Adrenal gland (tissue), 12 donors: Measurements from ENCODE around the gene PPP1R11. TPM values are rescaled to one million over a fixed set of nuclear protein-coding genes. Genes with fewer than 3 reads are reported as not detected.

ENCODE experiments used
- DNase-seq, 7 donors: peaks; one replicate each; pipeline ENCODE4 v3.0.0-alpha.2; 2019 to 2020
- H3K27ac ChIP-seq, 5 donors: fragments of 200-600 bp; sonication (generic) in 4 of 5; 1 replicate in 3 of 5; 2 replicates in 2 of 5; pipeline versions ENCODE4 v1.5.1 to v1.8.0; 2016 to 2020; ENCODE audit warnings: mild to moderate bottlenecking in 1 of 5
- H3K27me3 ChIP-seq: fragments of 200-600 bp; 2 replicates; pipeline ENCODE4 v1.8.0; 2021
- H3K36me3 ChIP-seq, 2 donors: fragments of 200-600 bp; replicated peaks in 1 of 2; 1 replicate in 1 of 2; 2 replicates in 1 of 2; pipeline versions ENCODE4 v1.5.1 to v1.8.0; 2018 to 2022
- H3K4me1 ChIP-seq, 2 donors: fragments of 200-600 bp; replicated peaks in 1 of 2; 1 replicate in 1 of 2; 2 replicates in 1 of 2; pipeline versions ENCODE4 v1.5.1 to v1.8.0; 2018 to 2021
- H3K4me3 ChIP-seq, 4 donors: fragments of 200-600 bp; sonication (generic) in 3 of 4; one replicate each; pipeline ENCODE4 v1.5.1; 2016 to 2018
- H3K9me3 ChIP-seq, 3 donors: fragments of 200-600 bp; sonication (generic) in 1 of 3; replicated peaks in 1 of 3; 1 replicate in 2 of 3; 2 replicates in 1 of 3; pipeline versions ENCODE4 v1.5.1 to v1.8.0; 2016 to 2021
- POLR2A ChIP-seq, 2 donors: fragments of 450-650 bp; IDR thresholded peaks; one replicate each; pipeline ENCODE4 v1.6.1; 2017; ENCODE audit warnings: antibody characterized with exemption in 2 of 2, mild to moderate bottlenecking in 2 of 2, moderate library complexity in 1 of 2
- WGBS, 4 donors: extraction: QIAGEN DNeasy Blood & Tissue Kit in 2 of 4; methylation state at CpG; one replicate each; pipeline versions ENCODE4 v1.1.5 to v1.1.7; 2013 to 2017; 5-methylcytosine and 5-hydroxymethylcytosine counted together
- intact Hi-C, 2 donors: fragments of 100-400 bp; cut with DNase I; formaldehyde crosslinking; loops; one replicate each; pipeline versions ENCODE4 v1.14.1 to v1.15.0; 2022 to 2023
- polyA plus RNA-seq, 3 donors: library from polyadenylated mRNA; stranded (reverse); fragments of 200-250 nt in 2 of 3; fragments of 350-450 nt in 1 of 3; fragmentation: Illumina TruSeq in 1 of 3; extraction: RNeasy Lipid Tissue Mini Kit (QIAGEN cat#74804) in 1 of 3; gene quantifications; one replicate each; pipeline ENCODE4 v1.2.3, GENCODE V29; 2013 to 2014
- total RNA-seq, 9 donors: library from RNA; depleted of rRNA in 4 of 9; stranded (reverse); fragments of >200 nt in 4 of 9; fragments of 120-200 nt in 1 of 9; fragmentation: NEBNext Ultra II Directional in 1 of 9; extraction: Animal tissue kit (Norgen Biotek cat#: 25700) in 1 of 9; gene quantifications; one replicate each; pipeline versions ENCODE4 v1.1.0 to v1.2.4, GENCODE V29; 2013 to 2023
- TF ChIP-seq, protein P1 (sequence below), 6 experiments: fragments of 450-650 bp in 4 of 6; fragments of 200-600 bp in 2 of 6; sonication (generic) in 1 of 6; IDR thresholded peaks; 1 replicate in 5 of 6; 2 replicates in 1 of 6; pipeline versions ENCODE4 v1.5.1 to v1.8.0; 2016 to 2021; ENCODE audit warnings: antibody characterized with exemption in 6 of 6, mild to moderate bottlenecking in 2 of 6, moderate library complexity in 1 of 6
- donor health status: healthy with polysubstance abuse.
- donor health status: Bipolar disorder and iron deficiency.
- donor health status: DM: yes; HTN: yes; CAD: no.
- donor health status: DM: no; HTN: no; CAD: no.
- donor health status: DM: no; HTN: no; CAD: no.
- donor health status: DM: yes; HTN: yes; CAD: no.

PPP1R11 gene
- total and polyA plus RNA-seq, 12 donors, result 31.2 to 97.7 (median 50.3) TPM

DNA sequence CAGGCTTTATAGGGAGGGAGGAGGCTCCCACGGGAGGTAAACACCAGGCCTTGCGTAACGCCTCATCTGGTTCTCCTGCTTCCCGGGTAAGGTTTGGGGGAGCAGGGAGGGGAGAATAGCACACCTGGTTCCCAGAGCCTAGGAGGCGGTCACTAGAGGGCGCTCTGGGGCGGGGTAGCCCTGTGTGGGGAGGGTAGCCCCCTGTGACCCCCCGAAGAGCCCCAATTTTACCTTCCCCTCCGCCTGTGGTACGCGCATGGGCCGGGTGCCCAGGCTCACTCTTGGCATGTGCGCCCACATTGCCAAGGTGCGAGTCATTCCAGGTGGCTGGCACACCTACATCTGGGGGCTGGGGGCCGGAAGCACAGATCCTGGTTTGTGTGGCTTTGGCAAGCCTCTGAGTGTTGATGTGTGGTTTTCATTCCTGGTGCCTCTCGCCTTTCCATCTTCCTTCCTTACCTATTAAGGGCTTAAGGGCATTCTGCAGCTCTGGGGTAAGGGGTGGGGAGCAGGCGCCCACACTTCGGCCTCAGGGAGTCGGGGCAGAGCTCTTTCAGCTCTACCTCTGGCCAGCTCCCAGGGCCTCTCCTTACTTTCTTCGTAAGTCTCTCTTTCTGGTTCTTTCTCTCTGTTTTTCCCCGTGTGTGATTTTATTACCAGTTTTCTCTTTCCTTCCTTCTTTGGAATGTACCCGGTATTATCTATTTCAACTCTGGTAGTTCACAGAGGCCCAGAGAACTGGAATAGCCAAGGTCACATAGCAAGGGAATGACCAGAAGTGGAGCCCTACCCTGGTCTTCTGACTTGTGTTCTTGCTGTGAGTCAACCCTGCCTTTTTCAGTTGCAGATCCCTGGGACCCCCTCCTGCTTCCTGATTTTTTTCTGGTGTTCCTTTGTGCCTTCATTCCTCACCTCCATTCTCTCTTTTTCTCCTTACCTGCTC is 9.1 kb downstream of the PPP1R11 start:
- intact Hi-C loops, result no loop called here
- H3K36me3 ChIP-seq, result no peaks in the 10 kb centered on the region
- TF ChIP-seq, protein P1, sequence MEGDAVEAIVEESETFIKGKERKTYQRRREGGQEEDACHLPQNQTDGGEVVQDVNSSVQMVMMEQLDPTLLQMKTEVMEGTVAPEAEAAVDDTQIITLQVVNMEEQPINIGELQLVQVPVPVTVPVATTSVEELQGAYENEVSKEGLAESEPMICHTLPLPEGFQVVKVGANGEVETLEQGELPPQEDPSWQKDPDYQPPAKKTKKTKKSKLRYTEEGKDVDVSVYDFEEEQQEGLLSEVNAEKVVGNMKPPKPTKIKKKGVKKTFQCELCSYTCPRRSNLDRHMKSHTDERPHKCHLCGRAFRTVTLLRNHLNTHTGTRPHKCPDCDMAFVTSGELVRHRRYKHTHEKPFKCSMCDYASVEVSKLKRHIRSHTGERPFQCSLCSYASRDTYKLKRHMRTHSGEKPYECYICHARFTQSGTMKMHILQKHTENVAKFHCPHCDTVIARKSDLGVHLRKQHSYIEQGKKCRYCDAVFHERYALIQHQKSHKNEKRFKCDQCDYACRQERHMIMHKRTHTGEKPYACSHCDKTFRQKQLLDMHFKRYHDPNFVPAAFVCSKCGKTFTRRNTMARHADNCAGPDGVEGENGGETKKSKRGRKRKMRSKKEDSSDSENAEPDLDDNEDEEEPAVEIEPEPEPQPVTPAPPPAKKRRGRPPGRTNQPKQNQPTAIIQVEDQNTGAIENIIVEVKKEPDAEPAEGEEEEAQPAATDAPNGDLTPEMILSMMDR (IDR thresholded peaks at IDR 0.05), result peak in 4 of 6 experiments; percentile 13 to 29 (median 24)
- TF ChIP-seq POLR2A (IDR thresholded peaks at IDR 0.05), result peak in 1 of 2 donors; percentile 54
- peak in 5 of 7 donors; percentile 55 to 71 (median 62) for DNase-seq
- no peaks in the 10 kb centered on the region for H3K9me3 ChIP-seq
- H3K4me3 ChIP-seq, result peak overlapping the region in 1 of 4 donors; percentile 36
- H3K27ac ChIP-seq, result peak overlapping the region; percentile 35 to 84 (median 64)
- H3K4me1 ChIP-seq, result peaks cover 25 to 28% of the 10 kb centered on the region in 2 donors
- WGBS, 4 donors, result 36 to 44% (median 41%) methylated on average over 12 to 22 of the region's 22 CpGs
- peaks cover 10% of the 10 kb centered on the region for H3K27me3 ChIP-seq

DNA sequence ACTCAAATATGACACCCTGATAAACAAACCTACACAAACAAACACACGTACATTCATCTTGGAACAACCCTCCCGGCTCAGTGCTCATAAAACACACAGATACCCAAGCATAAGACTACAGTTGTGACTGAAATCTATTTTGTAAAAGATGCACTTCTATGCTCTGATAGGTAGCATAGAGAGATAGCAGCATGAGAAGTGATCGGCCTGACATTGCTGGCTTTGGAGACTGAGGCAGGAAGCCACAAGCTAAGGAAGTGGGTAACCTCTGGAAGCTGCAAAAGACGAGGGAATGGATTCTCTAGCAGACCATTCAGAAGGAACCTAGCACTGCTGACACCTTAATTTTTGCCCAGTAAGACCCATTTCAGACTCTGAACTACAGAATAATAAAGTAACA is 10.2 kb downstream of the PPP1R11 start:
- 59 to 77% (median 66%) methylated on average over 4 of the region's 4 CpGs for WGBS, 4 donors
- DNase-seq, result no peak
- Histone ChIP-seq H3K36me3 (no peaks in the 10 kb centered on the region), H3K27me3 (peaks cover 10% of the 10 kb centered on the region), H3K9me3 (no peaks in the 10 kb centered on the region), H3K4me3 (no peak overlapping the region), H3K4me1 (peaks cover 22 to 25% of the 10 kb centered on the region in 2 donors), H3K27ac (peak overlapping the region in 1 of 5 donors; percentile 49)
- TF ChIP-seq, protein P1 (IDR thresholded peaks at IDR 0.05), result no peak
- TF ChIP-seq POLR2A (IDR thresholded peaks at IDR 0.05), result no peak
- intact Hi-C loops, result no loop called here

DNA sequence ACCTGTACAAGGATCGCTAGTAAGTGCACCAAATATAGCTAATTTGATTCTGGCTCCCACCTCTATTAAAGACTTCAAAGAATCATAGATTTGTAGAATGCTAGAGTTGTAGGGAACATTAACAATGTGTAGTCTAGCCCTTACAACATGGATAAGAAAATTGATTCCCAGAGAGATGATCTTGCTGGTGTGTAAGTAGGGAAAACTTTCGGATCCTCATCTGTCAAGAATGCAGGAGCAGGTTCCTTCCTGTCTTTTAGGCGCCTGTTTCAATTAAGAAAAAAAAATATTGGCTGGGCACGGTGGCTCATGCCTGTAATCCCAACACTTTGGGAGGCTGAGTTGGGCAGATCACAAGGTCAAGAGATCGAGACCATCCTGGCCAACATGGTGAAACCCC is 20.9 kb downstream of the PPP1R11 start:
- H3K4me1 ChIP-seq, result peaks cover 10 to 12% of the 10 kb centered on the region in 2 donors
- H3K27me3 ChIP-seq, result no peaks in the 10 kb centered on the region

More for the DNA sequence above, 20.9 kb downstream of the PPP1R11 start:
- no peaks in the 10 kb centered on the region for H3K9me3 ChIP-seq
- H3K27ac ChIP-seq, result no peak overlapping the region
- TF ChIP-seq POLR2A (IDR thresholded peaks at IDR 0.05), result no peak
- TF ChIP-seq, protein P1 (IDR thresholded peaks at IDR 0.05), result no peak
- intact Hi-C loops, result no loop called here
- H3K4me3 ChIP-seq, result no peak overlapping the region
- WGBS, 4 donors, result 66 to 81% (median 70%) methylated on average over 5 of the region's 5 CpGs
- H3K36me3 ChIP-seq, result no peaks in the 10 kb centered on the region
- no peak for DNase-seq
